GM12874 (cell line): Measurements from ENCODE around the gene SERPING1.

Experiments
- TF ChIP-seq, protein P1 (sequence below): IDR thresholded peaks from 2 replicates; pipeline ENCODE4 v1.5.1; 2011; ENCODE audit warnings: low read depth, mild to moderate bottlenecking, control low read depth, low read length, moderate library complexity; ENCODE audit not compliant: insufficient read depth

The SERPING1 gene

GRCh38 chr11:57639321-57640067 is 42.0 kb downstream of the SERPING1 start:
- TF ChIP-seq, protein P1, sequence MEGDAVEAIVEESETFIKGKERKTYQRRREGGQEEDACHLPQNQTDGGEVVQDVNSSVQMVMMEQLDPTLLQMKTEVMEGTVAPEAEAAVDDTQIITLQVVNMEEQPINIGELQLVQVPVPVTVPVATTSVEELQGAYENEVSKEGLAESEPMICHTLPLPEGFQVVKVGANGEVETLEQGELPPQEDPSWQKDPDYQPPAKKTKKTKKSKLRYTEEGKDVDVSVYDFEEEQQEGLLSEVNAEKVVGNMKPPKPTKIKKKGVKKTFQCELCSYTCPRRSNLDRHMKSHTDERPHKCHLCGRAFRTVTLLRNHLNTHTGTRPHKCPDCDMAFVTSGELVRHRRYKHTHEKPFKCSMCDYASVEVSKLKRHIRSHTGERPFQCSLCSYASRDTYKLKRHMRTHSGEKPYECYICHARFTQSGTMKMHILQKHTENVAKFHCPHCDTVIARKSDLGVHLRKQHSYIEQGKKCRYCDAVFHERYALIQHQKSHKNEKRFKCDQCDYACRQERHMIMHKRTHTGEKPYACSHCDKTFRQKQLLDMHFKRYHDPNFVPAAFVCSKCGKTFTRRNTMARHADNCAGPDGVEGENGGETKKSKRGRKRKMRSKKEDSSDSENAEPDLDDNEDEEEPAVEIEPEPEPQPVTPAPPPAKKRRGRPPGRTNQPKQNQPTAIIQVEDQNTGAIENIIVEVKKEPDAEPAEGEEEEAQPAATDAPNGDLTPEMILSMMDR, result no peak

DNA sequence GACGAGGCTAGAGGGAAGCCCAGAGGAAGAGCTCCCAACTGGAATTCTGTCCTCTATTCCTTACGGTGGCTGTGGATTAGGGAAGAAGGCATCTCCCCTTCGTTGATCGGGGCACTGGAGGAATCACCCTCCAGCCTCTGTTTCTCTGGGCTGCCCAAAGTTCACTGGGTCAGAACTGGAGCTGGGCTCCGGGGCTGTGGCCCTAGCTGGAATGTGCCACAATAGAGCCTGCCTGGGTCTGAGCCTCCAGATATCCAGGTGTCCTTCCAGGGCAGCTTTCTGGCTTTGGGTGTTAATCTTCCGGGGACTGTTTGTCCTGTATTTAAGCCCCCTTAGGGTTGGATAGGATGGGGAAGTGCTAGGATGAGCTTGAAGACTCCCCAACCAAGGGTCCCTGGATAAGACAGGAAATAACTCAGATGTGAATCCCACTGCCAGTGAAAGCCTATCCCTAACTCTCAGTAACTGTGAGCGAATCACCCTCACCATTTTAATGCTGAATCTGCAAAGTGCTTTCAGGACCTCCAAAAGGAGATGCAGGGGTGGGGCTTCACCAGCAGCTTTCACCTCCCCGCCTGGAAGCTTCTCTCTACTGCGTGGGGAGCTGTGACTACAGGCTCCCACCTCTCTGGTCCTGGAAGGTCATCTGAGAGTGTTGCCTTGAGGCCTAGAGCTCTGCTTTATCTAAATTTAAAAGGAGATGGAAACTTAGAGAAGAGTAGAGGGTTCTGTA is 42.7 kb downstream of the SERPING1 start:
- TF ChIP-seq, protein P1, result no peak

GRCh38 chr11:57641011-57641807 is 43.7 kb downstream of the SERPING1 start:
- TF ChIP-seq, protein P1, result peak; percentile 46

- TF ChIP-seq, protein P1, result no peak
Measured at GRCh38 chr11:57643802-57644201, 46.3 kb downstream of the SERPING1 start.

DNA sequence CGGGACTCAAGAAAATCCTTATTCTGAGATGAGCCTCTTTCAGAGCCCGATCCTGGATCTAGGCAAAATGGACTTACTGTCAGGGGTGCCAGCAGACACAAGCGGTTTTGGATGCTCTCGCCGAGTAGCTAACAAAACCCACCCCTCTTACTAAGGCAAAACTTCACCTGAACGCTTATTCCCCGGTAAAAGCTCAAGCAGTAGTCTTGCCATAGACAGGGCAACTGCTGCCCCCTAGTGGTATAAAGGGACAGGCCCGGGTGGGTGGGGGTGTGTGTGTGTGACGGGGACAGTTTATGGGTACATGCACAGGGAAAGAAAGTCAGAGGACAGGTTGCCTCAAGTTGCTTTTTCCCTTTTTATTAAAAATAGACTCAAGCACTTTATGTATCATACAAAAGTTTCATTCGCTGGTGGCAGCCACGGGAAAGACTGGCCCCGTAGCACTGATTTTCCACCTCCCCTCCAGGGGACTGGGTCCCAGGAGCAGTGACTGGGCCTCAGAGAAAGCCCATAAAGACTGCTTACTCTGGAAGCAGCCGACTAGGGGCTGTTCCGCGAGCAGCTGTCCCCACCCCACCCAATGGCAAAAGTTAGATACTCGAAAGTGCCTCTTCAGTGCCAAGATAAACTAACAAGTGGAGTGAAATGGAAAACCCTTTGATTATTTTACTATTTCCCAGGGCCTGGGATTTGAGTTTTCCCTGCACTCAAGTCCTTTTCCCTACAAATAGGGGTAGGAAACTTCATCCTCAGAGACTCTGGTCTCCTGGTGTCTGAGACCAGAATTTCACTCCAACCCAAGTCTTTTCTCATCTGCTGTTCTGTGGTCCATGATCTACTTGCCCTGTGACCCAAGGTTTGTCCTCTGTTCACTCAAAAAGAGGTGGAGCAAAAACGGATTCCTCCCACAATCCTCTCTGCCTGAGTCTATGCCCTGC is 47.5 kb downstream of the SERPING1 start:
- TF ChIP-seq, protein P1, result peak; percentile 90

GRCh38 chr11:57645689-57646085 is 48.2 kb downstream of the SERPING1 start:
- TF ChIP-seq, protein P1, result no peak
